ENCODE data around the gene AGRN. TPM values are rescaled to one million over a fixed set of nuclear protein-coding genes. Genes with fewer than 3 reads are reported as not detected.
A peak's percentile ranks its signal among the peaks of the same experiment; 100 is the strongest.
"Not testable (repeated sequence)": the region's sequence is repeated elsewhere in the genome, so short reads cannot be mapped to it uniquely, and the experiment has no call there.

Gene AGRN
- total RNA-seq, 1 donor from 2014 or later: 203 TPM

DNA sequence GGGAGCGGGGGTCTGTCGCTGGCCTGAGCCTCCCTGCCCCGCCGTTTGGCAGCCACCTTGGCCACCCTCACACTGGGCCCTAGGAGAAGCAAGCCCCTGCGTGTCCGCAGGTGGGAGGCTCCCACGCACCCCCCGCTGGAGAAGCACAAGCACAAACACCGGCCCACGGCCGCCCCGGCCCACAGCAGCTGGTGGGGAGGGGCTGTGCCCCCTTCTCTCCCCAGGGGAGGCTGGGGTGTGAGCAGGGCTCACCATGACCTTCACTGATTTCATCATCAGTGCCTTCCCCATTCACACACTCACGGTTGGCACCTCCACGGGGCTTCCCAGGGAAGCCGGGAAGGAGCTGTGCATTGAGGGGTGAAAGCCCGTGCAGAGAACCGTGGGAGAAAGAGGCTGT, 7.9 kb downstream of the AGRN start:
- H3K36me3 Mint-ChIP-seq (ENCODE audit: low read depth): no peaks in the 10 kb centered on the region
- H3K27me3 Mint-ChIP-seq (ENCODE audit: low read depth): no peaks in the 10 kb centered on the region
- TF ChIP-seq, protein P1, sequence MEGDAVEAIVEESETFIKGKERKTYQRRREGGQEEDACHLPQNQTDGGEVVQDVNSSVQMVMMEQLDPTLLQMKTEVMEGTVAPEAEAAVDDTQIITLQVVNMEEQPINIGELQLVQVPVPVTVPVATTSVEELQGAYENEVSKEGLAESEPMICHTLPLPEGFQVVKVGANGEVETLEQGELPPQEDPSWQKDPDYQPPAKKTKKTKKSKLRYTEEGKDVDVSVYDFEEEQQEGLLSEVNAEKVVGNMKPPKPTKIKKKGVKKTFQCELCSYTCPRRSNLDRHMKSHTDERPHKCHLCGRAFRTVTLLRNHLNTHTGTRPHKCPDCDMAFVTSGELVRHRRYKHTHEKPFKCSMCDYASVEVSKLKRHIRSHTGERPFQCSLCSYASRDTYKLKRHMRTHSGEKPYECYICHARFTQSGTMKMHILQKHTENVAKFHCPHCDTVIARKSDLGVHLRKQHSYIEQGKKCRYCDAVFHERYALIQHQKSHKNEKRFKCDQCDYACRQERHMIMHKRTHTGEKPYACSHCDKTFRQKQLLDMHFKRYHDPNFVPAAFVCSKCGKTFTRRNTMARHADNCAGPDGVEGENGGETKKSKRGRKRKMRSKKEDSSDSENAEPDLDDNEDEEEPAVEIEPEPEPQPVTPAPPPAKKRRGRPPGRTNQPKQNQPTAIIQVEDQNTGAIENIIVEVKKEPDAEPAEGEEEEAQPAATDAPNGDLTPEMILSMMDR (conservative IDR thresholded peaks at IDR 0.05): no peak
- H3K9me3 Mint-ChIP-seq: no peaks in the 10 kb centered on the region
- peaks cover 15% of the 10 kb centered on the region for H3K4me1 Mint-ChIP-seq
- no peak overlapping the region for H3K4me3 Mint-ChIP-seq
- no peak for DNase-seq (ENCODE audit: low read depth, low spot score)
- H3K27ac Mint-ChIP-seq (ENCODE audit: unreplicated experiment): no peak overlapping the region

DNA sequence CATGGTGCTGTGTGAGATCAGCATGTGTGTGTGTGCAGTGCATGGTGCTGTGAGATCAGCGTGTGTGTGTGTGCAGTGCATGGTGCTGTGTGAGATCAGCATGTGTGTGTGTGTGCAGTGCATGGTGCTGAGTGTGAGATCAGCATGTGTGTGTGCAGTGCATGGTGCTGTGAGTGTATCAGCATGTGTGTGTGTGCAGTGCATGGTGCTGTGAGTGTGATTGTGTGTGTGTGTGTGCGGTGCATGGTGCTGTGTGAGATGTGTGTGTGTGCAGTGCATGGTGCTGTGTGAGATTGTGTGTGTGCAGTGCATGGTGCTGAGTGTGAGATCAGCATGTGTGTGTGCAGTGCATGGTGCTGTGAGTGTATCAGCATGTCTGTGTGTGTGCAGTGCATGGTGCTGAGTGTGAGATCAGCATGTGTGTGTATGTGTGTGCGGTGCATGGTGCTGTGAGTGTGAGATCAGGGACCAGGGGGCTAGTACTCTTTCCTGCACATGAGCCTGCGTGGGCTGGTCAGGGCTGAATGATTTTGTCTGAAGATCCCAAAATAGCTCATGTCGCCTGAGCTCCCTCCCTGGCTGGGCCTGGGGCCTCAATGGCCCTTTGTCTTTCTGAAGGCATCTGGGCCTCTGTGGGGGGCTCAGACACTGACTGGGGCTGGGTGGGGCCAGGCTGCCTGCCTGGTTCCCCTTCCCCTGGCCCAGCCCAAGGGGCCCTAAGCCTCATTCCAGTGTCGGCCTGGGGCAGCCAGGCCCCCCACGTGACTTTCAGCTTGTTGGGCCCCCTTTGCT, 11.1 kb downstream of the AGRN start:
- DNase-seq (ENCODE audit: low read depth, low spot score); H3K27me3 Mint-ChIP-seq (ENCODE audit: low read depth); H3K9me3 Mint-ChIP-seq; H3K36me3 Mint-ChIP-seq (ENCODE audit: low read depth); H3K27ac Mint-ChIP-seq (ENCODE audit: unreplicated experiment); H3K4me3 Mint-ChIP-seq: not testable (repeated sequence)
- H3K4me1 Mint-ChIP-seq: peaks cover 11% of the 10 kb centered on the region

DNA sequence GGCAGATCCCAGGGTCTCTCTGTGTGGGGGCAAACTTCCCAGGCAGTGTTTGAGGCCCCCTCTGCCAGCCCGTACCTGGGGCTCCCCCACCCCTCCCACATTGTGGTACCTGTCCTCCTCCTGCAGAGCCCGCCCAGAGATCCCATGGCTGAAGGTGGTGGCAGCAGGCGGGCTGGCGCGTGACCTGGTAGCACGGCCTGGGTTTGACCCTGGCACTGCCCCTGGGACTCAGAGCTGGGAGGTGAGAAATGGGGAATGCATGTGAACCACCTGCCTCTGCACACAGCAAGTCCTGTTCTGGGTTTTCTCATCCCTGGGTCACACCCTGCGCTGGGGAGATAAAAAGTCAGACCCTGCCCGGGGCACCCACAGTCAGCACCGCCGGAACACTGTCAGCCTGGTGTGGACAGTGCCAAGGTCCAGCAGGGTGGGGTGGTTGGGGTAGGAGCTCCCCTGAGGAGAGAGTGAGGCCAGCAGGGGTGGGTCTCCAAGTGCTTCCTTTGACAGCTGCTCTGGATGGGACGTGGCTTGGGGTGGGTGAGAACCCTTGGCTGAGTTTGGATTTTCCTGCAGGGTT, 11.8 kb downstream of the AGRN start:
- peak overlapping the region; percentile 77 for H3K4me3 Mint-ChIP-seq
- no peak for DNase-seq (ENCODE audit: low read depth, low spot score)
- no peaks in the 10 kb centered on the region for H3K9me3 Mint-ChIP-seq
- no peaks in the 10 kb centered on the region for H3K36me3 Mint-ChIP-seq (ENCODE audit: low read depth)
- TF ChIP-seq, protein P1 (conservative IDR thresholded peaks at IDR 0.05): no peak
- H3K27ac Mint-ChIP-seq (ENCODE audit: unreplicated experiment): peak overlapping the region; percentile 86
- H3K4me1 Mint-ChIP-seq: peaks cover 11% of the 10 kb centered on the region
- H3K27me3 Mint-ChIP-seq (ENCODE audit: low read depth): peaks cover 4% of the 10 kb centered on the region

DNA sequence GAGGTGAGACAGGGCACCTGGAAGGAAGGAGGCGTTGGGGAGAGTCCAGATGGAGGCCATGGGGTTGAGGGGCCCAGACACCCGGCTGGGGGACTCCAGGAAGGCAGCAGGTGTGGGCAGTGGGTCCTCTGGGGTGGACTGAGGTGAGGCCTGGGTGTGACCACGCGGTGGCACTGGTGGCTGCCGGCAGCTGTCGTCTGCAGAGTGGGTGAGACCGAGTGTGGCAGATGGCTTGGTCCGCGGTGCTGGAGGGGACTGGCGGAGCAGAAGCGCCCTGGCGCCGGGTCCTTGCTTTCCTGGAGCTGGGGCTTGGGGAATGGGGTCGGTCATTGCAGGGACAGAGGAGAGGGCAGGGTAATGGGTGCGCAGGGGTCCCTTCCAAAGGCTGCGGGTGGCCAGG, 12.5 kb downstream of the AGRN start:
- no peaks in the 10 kb centered on the region for H3K36me3 Mint-ChIP-seq (ENCODE audit: low read depth)
- H3K4me1 Mint-ChIP-seq: peaks cover 11% of the 10 kb centered on the region
- peaks cover 4% of the 10 kb centered on the region for H3K27me3 Mint-ChIP-seq (ENCODE audit: low read depth)
- H3K4me3 Mint-ChIP-seq: peak overlapping the region; percentile 77
- DNase-seq (ENCODE audit: low read depth, low spot score): peak; percentile 38
- H3K27ac Mint-ChIP-seq (ENCODE audit: unreplicated experiment): peak overlapping the region; percentile 86
- H3K9me3 Mint-ChIP-seq: no peaks in the 10 kb centered on the region
- TF ChIP-seq, protein P1 (conservative IDR thresholded peaks at IDR 0.05): no peak

DNA sequence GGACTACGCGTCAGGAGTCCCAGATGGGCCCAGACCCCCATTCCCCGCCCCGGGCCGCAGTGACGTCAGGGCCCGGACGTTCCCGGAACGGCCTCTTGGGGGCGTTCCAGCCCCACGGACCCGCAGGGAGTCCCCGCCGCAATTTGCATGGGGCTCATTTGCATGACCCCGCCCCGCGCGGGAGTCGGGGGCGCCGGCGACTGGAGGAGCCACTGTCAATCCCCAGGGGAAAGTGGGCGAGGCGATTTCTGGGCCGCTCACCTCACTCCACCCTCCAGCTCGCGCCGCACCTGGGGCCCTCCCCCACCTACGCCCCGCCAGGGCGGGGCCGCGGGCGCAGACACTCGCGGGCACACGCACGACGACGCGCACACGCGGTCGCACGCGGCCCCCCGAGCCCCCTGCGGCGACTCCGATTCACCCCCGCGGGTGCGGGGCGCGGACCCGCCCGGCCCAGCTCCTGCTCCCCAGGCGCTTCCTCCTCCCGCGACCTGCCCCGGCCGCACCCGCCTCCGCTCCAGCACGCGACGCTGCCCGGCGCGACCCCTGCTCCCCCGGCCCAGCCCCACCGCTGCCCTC, 13.2 kb downstream of the AGRN start:
- Mint-ChIP-seq H3K9me3 (no peaks in the 10 kb centered on the region), H3K4me1 (peaks cover 11% of the 10 kb centered on the region), H3K27me3 (ENCODE audit: low read depth) (peaks cover 7% of the 10 kb centered on the region), H3K27ac (ENCODE audit: unreplicated experiment) (no peak overlapping the region), H3K36me3 (ENCODE audit: low read depth) (no peaks in the 10 kb centered on the region), H3K4me3 (peak overlapping the region; percentile 69)
- DNase-seq (ENCODE audit: low read depth, low spot score): peak; percentile 92
- TF ChIP-seq, protein P1 (conservative IDR thresholded peaks at IDR 0.05): peak; percentile 84

Data from neural crest cell (in vitro differentiated cells).